Stomach (tissue), 4 donors: Measurements from ENCODE around the gene MERTK.

Experiments used
- EP300 ChIP-seq: sonication (generic); formaldehyde crosslinking; IDR thresholded peaks from one replicate; pipeline ENCODE4 v1.6.1; 2017; ENCODE audit warnings: antibody characterized with exemption
- POLR2A ChIP-seq, 4 donors: fragments of 450-650 bp; IDR thresholded peaks; one replicate each; pipeline ENCODE4 v1.6.1; 2016; ENCODE audit warnings: antibody characterized with exemption in 4 of 4, control low read depth in 2 of 4, mild to moderate bottlenecking in 1 of 4, moderate library complexity in 1 of 4
- POLR2AphosphoS5 ChIP-seq, 3 donors: sonication (generic); formaldehyde crosslinking; IDR thresholded peaks; one replicate each; pipeline ENCODE4 v1.6.1; 2016; ENCODE audit warnings: antibody characterized with exemption in 3 of 3
- TF ChIP-seq, protein P1 (sequence below), 7 experiments: fragments of 450-650 bp in 4 of 7; fragments of 200-600 bp in 3 of 7; sonication (generic) in 3 of 7; IDR thresholded peaks; one replicate each; pipeline ENCODE4 v1.5.1; 2016 to 2019; ENCODE audit warnings: antibody characterized with exemption in 7 of 7, control low read depth in 2 of 7, mild to moderate bottlenecking in 1 of 7

DNA sequence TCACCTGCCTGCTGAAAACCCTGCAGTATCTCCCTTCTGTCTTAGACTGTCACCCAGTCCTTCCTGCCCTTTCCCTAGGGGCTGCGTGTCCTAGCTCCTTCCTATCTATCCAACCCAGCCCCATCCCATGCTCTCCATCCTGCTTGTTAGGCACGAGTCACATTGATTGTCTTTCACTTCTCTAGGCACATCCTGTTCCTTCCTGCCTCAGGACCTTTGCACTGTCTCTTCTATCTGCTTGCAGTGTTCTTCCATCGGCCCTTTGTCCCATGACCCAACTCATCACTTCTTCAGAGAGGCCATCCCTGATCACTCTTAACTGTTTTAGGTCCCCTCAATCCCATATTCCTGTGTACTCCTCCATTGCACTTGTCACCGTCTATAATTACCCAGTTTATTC is 50.4 kb downstream of the MERTK start:
- TF ChIP-seq, protein P1, sequence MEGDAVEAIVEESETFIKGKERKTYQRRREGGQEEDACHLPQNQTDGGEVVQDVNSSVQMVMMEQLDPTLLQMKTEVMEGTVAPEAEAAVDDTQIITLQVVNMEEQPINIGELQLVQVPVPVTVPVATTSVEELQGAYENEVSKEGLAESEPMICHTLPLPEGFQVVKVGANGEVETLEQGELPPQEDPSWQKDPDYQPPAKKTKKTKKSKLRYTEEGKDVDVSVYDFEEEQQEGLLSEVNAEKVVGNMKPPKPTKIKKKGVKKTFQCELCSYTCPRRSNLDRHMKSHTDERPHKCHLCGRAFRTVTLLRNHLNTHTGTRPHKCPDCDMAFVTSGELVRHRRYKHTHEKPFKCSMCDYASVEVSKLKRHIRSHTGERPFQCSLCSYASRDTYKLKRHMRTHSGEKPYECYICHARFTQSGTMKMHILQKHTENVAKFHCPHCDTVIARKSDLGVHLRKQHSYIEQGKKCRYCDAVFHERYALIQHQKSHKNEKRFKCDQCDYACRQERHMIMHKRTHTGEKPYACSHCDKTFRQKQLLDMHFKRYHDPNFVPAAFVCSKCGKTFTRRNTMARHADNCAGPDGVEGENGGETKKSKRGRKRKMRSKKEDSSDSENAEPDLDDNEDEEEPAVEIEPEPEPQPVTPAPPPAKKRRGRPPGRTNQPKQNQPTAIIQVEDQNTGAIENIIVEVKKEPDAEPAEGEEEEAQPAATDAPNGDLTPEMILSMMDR (IDR thresholded peaks at IDR 0.05), result no peak
- TF ChIP-seq POLR2AphosphoS5 (IDR thresholded peaks at IDR 0.05) (no peak), POLR2A (IDR thresholded peaks at IDR 0.05) (no peak), EP300 (no peak)
